GM18867 (cell line): ENCODE measurements around the gene KSR1.
A peak's percentile ranks its signal among the peaks of the same experiment; 100 is the strongest.
"Not testable (repeated sequence)": the region's sequence is repeated elsewhere in the genome, so short reads cannot be mapped to it uniquely, and the experiment has no call there.

Experiments used
- ATAC-seq: cut with Tn5 transposase; IDR thresholded peaks from one replicate; pipeline ENCODE4 v1.9.1; 2021; ENCODE audit warnings: mild to moderate bottlenecking, moderate library complexity; ENCODE audit not compliant: unreplicated experiment

The KSR1 gene

GRCh38 chr17:27651411-27652345, 195.4 kb downstream of the KSR1 start:
- no peak for ATAC-seq

- ATAC-seq, result not testable (repeated sequence)
Observed at GRCh38 chr17:27653449-27653971, 197.3 kb downstream of the KSR1 start.

- no peak for ATAC-seq
Observed at GRCh38 chr17:27654136-27654535, 197.9 kb downstream of the KSR1 start.

- ATAC-seq, result peak; percentile 82
Observed at GRCh38 chr17:27654654-27655524, 198.6 kb downstream of the KSR1 start.

- ATAC-seq, result not testable (repeated sequence)
Observed at GRCh38 chr17:27655525-27656111, 199.4 kb downstream of the KSR1 start.

GRCh38 chr17:27656620-27657019, 200.4 kb downstream of the KSR1 start:
- ATAC-seq, result not testable (repeated sequence)

- no peak for ATAC-seq
Observed at GRCh38 chr17:27657620-27658019, 201.4 kb downstream of the KSR1 start.

GRCh38 chr17:27659683-27660082, 203.4 kb downstream of the KSR1 start:
- ATAC-seq, result no peak

GRCh38 chr17:27660436-27660835, 204.2 kb downstream of the KSR1 start:
- no peak for ATAC-seq

GRCh38 chr17:27663936-27664605, 207.8 kb downstream of the KSR1 start:
- no peak for ATAC-seq

GRCh38 chr17:27664606-27664965, 208.3 kb downstream of the KSR1 start:
- no peak for ATAC-seq

GRCh38 chr17:27665549-27665948, 209.3 kb downstream of the KSR1 start:
- no peak for ATAC-seq

GRCh38 chr17:27666270-27666669, 210.0 kb downstream of the KSR1 start:
- not testable (repeated sequence) for ATAC-seq

GRCh38 chr17:27666831-27667560, 210.7 kb downstream of the KSR1 start:
- ATAC-seq, result no peak

- ATAC-seq, result no peak
Observed at GRCh38 chr17:27667656-27668487, 211.6 kb downstream of the KSR1 start.

GRCh38 chr17:27668488-27668823, 212.2 kb downstream of the KSR1 start:
- no peak for ATAC-seq

GRCh38 chr17:27669136-27669535, 212.9 kb downstream of the KSR1 start:
- no peak for ATAC-seq

GRCh38 chr17:27669850-27670249, 213.6 kb downstream of the KSR1 start:
- no peak for ATAC-seq
